Adipose tissue (tissue), 3 donors: ENCODE data around the gene GRIFIN. TPM values are rescaled to one million over a fixed set of nuclear protein-coding genes. Genes with fewer than 3 reads are reported as not detected.

ENCODE experiments used
- polyA plus RNA-seq, 3 donors: library from polyadenylated mRNA; stranded (reverse); fragments of 200-250 nt; gene quantifications; one replicate each; pipeline ENCODE4 v1.2.3, GENCODE V29; 2013
- donor health status: healthy with polysubstance abuse.
- donor health status: Bipolar disorder and iron deficiency.
- donor health status: healthy.

Gene GRIFIN
- polyA plus RNA-seq, 3 donors = not detected

Other genes with a start within 250 kb of the GRIFIN start
- gene MAD1L1, start 243.5 kb downstream of the GRIFIN start, polyA plus RNA-seq = 10 to 100 TPM; 10.7 to 48.1 (median 18.4) TPM
- 10 to 100 TPM in 2 of 3 donors, 1 to 10 TPM in 1; 9.2 to 21.8 (median 15.7) TPM for gene MRM2, start 234.2 kb downstream of the GRIFIN start, polyA plus RNA-seq
- 10 to 100 TPM; 11.7 to 26.1 (median 17.9) TPM for gene NUDT1, start 234.2 kb downstream of the GRIFIN start, polyA plus RNA-seq
- 10 to 100 TPM; 11.8 to 44.0 (median 26.2) TPM for gene SNX8, start 162.0 kb downstream of the GRIFIN start, polyA plus RNA-seq
- 100 to 1,000 TPM in 1 of 3 donors, 10 to 100 TPM in 2; 64.8 to 130 (median 74.6) TPM for gene EIF3B, start 121.6 kb downstream of the GRIFIN start, polyA plus RNA-seq
- 10 to 100 TPM; 10.5 to 20.4 (median 15.7) TPM for gene CHST12, start 72.8 kb downstream of the GRIFIN start, polyA plus RNA-seq
- 10 to 100 TPM; 12.5 to 52.7 (median 23.7) TPM for gene LFNG, start 43.4 kb upstream of the GRIFIN start, polyA plus RNA-seq
- gene BRAT1, start 79.1 kb upstream of the GRIFIN start, polyA plus RNA-seq = 10 to 100 TPM; 17.8 to 29.8 (median 18.7) TPM
- 1 to 10 TPM; 4.3 to 8.7 (median 5.4) TPM for gene IQCE, start 82.6 kb upstream of the GRIFIN start, polyA plus RNA-seq
- 10 to 100 TPM in 2 of 3 donors, 1 to 10 TPM in 1; 7.2 to 49.8 (median 26.4) TPM for gene TTYH3, start 155.6 kb upstream of the GRIFIN start, polyA plus RNA-seq
- gene AMZ1, start 211.8 kb upstream of the GRIFIN start, polyA plus RNA-seq = under 1 TPM in 2 of 3 donors, not detected in 1; 0.01 to 0.06 TPM